Hepatocyte (in vitro differentiated cells): ENCODE results near the gene ZBTB20. TPM values are rescaled to one million over a fixed set of nuclear protein-coding genes. Genes with fewer than 3 reads are reported as not detected.

Experiments
- DNase-seq: peaks from one replicate; pipeline ENCODE4 v3.0.0-alpha.2; 2016; ENCODE audit warnings: low spot score
- H2AFZ ChIP-seq: fragments of 200-600 bp; sonication (generic); 2 replicates; pipeline ENCODE4 v1.6.0; 2016; ENCODE audit warnings: antibody characterized with exemption, mild to moderate bottlenecking
- H3K27ac ChIP-seq: fragments of 200-600 bp; sonication (generic); 2 replicates; pipeline ENCODE4 v1.5.1; 2016; ENCODE audit warnings: mild to moderate bottlenecking
- H3K27me3 ChIP-seq: fragments of 200-600 bp; sonication (generic); 2 replicates; pipeline ENCODE4 v1.6.1; 2016
- H3K36me3 ChIP-seq: fragments of 200-600 bp; sonication (generic); replicated peaks from 2 replicates; pipeline ENCODE4 v1.5.1; 2016; ENCODE audit warnings: low read depth; ENCODE audit not compliant: insufficient read depth
- H3K4me1 ChIP-seq: fragments of 200-600 bp; sonication (generic); 2 replicates; pipeline ENCODE4 v1.5.1; 2016; ENCODE audit warnings: mild to moderate bottlenecking, moderate library complexity; ENCODE audit not compliant: insufficient read depth
- H3K4me2 ChIP-seq: fragments of 200-600 bp; sonication (generic); 2 replicates; pipeline ENCODE4 v1.6.0; 2016
- H3K4me3 ChIP-seq: fragments of 200-600 bp; sonication (generic); 2 replicates; pipeline ENCODE4 v1.5.1; 2016; ENCODE audit warnings: mild to moderate bottlenecking
- H3K79me2 ChIP-seq: fragments of 200-600 bp; sonication (generic); 2 replicates; pipeline ENCODE4 v1.6.0; 2017; ENCODE audit warnings: mild to moderate bottlenecking
- H3K9me2 ChIP-seq: fragments of 200-600 bp; sonication (generic); replicated peaks from 2 replicates; pipeline ENCODE4 v1.6.0; 2017; ENCODE audit warnings: mild to moderate bottlenecking; ENCODE audit not compliant: insufficient read depth
- H3K9me3 ChIP-seq: fragments of 200-600 bp; sonication (generic); 2 replicates; pipeline ENCODE4 v1.5.1; 2016; ENCODE audit warnings: low read depth, mild to moderate bottlenecking
- H4K20me1 ChIP-seq: fragments of 200-600 bp; sonication (generic); 2 replicates; pipeline ENCODE4 v1.6.0; 2016; ENCODE audit warnings: mild to moderate bottlenecking; ENCODE audit not compliant: insufficient read depth, poor library complexity, severe bottlenecking
- EZH2 ChIP-seq: fragments of 200-600 bp; sonication (generic); IDR thresholded peaks from 2 replicates; pipeline ENCODE4 v1.6.1; 2016; ENCODE audit warnings: antibody characterized with exemption, mild to moderate bottlenecking, borderline replicate concordance
- EZH2phosphoT487 ChIP-seq: fragments of 200-600 bp; sonication (generic); IDR thresholded peaks from one replicate; pipeline ENCODE4 v1.6.1; 2018; ENCODE audit warnings: antibody characterized with exemption, mild to moderate bottlenecking, low read depth, moderate library complexity; ENCODE audit not compliant: unreplicated experiment, severe bottlenecking
- WGBS: methylation state at CpG from one replicate; pipeline ENCODE4 v1.1.6; 2016; ENCODE audit warnings: low lambda C conversion rate; ENCODE audit errors: missing lambda C conversion rate; 5-methylcytosine and 5-hydroxymethylcytosine counted together
- polyA plus RNA-seq: library from polyadenylated mRNA; unstranded; fragments of >200 nt; fragmentation: Nextera tagmentation; extraction: Ambion mirVana; gene quantifications from 2 replicates; pipeline ENCODE4 v1.2.1, GENCODE V29; 2016
- total RNA-seq: library from RNA; depleted of rRNA; stranded (reverse); fragments of >200 nt; gene quantifications from 2 replicates; pipeline ENCODE4 v1.2.3, GENCODE V29; 2014
- TF ChIP-seq, protein P1 (sequence below): fragments of 200-600 bp; sonication (generic); IDR thresholded peaks from 2 replicates; pipeline ENCODE4 v1.5.1; 2016; ENCODE audit warnings: antibody characterized with exemption, mild to moderate bottlenecking; ENCODE audit not compliant: poor library complexity

Gene ZBTB20
- total and polyA plus RNA-seq, 2 experiments from 2014 or later: 25.8 to 28.0 TPM

DNA sequence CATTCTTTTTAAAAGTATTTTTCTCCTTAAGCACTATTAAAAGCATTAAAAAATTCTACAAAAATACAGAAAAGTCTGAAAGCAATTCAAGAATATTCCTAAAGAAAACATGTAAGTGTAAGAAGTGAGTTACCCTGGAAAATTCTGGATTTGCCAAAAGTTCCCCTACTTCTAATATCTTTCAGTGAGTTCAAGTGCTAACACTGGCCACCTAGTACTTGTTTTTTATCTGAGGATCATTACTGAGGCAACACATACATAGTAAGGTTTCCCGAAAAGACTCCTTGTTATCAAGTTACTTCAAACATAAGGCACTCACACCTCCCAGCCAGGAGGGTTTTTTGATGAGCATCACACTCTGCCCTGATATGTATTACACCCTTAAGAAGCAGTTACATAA lies 694.8 kb downstream of the ZBTB20 start:
- 48% methylated on average over 1 of the region's 1 CpG for WGBS
- Histone ChIP-seq H2AFZ (no peak overlapping the region), H3K4me3 (no peak overlapping the region), H4K20me1 (no peaks in the 10 kb centered on the region), H3K4me2 (peak overlapping the region; percentile 52), H3K36me3 (no peaks in the 10 kb centered on the region), H3K27me3 (no peaks in the 10 kb centered on the region), H3K27ac (peak overlapping the region; percentile 59), H3K79me2 (peaks cover 7% of the 10 kb centered on the region), H3K9me2 (no peaks in the 10 kb centered on the region), H3K4me1 (peaks cover 14% of the 10 kb centered on the region), H3K9me3 (no peaks in the 10 kb centered on the region)
- DNase-seq: no peak
- TF ChIP-seq EZH2phosphoT487 (no peak), EZH2 (no peak)
- TF ChIP-seq, protein P1, sequence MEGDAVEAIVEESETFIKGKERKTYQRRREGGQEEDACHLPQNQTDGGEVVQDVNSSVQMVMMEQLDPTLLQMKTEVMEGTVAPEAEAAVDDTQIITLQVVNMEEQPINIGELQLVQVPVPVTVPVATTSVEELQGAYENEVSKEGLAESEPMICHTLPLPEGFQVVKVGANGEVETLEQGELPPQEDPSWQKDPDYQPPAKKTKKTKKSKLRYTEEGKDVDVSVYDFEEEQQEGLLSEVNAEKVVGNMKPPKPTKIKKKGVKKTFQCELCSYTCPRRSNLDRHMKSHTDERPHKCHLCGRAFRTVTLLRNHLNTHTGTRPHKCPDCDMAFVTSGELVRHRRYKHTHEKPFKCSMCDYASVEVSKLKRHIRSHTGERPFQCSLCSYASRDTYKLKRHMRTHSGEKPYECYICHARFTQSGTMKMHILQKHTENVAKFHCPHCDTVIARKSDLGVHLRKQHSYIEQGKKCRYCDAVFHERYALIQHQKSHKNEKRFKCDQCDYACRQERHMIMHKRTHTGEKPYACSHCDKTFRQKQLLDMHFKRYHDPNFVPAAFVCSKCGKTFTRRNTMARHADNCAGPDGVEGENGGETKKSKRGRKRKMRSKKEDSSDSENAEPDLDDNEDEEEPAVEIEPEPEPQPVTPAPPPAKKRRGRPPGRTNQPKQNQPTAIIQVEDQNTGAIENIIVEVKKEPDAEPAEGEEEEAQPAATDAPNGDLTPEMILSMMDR: no peak

DNA sequence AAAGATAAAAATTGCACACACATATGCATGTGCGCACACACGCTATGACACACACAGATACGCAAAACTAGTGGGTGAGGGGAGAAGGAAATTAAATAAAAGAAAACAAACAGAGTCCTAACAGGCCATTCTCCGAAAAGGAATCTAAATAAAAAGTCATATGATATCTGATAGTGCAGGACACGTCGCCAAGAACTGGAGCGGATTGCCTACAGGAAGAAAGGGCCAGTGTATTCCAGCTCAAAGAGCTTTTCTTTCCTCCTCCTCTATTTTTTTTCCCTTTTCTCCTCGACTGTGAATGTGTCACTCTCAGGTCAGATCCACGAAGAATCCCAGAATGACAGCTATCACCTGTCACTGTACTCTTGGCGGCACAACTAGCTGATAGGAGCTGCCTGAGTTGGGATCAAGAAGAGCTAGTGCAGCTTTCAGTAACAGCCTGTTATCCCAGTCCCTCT lies 695.5 kb downstream of the ZBTB20 start:
- peak overlapping the region; percentile 52 for H3K4me2 ChIP-seq
- H3K4me3 ChIP-seq: no peak overlapping the region
- 53% methylated on average over 10 of the region's 10 CpGs for WGBS

DNA sequence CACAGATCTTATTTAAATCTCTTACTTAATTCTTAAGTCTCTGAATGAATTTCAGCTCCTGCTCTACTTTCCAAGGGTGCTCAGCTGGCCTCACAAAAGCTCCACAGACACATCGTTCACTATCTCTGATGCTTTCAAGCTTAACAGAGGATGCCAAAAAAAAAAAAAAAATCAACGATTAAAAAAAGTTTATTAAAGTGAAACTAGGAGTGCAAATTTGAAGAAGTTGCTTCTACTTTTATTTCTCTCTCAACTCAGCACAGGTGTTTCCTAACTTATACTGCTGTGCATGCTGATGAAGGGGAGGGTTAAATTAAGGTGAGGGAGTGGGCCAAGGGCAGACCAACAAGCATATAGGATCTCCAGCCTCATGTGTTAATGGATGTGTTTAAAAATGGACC lies 696.0 kb downstream of the ZBTB20 start:
- Histone ChIP-seq H3K4me2 (peak overlapping the region; percentile 52), H3K79me2 (peaks cover 7% of the 10 kb centered on the region), H3K36me3 (no peaks in the 10 kb centered on the region), H3K9me3 (no peaks in the 10 kb centered on the region), H4K20me1 (no peaks in the 10 kb centered on the region), H3K9me2 (no peaks in the 10 kb centered on the region), H2AFZ (no peak overlapping the region), H3K27ac (peak overlapping the region; percentile 59), H3K4me3 (no peak overlapping the region), H3K27me3 (no peaks in the 10 kb centered on the region), H3K4me1 (peaks cover 14% of the 10 kb centered on the region)
- DNase-seq: no peak
- TF ChIP-seq EZH2phosphoT487 (no peak), EZH2 (no peak)
- TF ChIP-seq, protein P1: no peak
- WGBS: 56% methylated on average over 2 of the region's 2 CpGs

More for the DNA sequence above, 695.5 kb downstream of the ZBTB20 start:
- Histone ChIP-seq H3K9me3 (no peaks in the 10 kb centered on the region), H3K9me2 (no peaks in the 10 kb centered on the region), H2AFZ (no peak overlapping the region), H3K27ac (peak overlapping the region; percentile 59), H3K79me2 (peaks cover 7% of the 10 kb centered on the region), H3K36me3 (no peaks in the 10 kb centered on the region), H3K4me1 (peaks cover 14% of the 10 kb centered on the region), H4K20me1 (no peaks in the 10 kb centered on the region), H3K27me3 (no peaks in the 10 kb centered on the region)
- no peak for DNase-seq
- TF ChIP-seq EZH2phosphoT487 (no peak), EZH2 (no peak)
- TF ChIP-seq, protein P1: no peak
